ENCODE results near the gene PAXX.

Gene PAXX

GRCh38 chr9:137006116-137007003 is 14.1 kb downstream of the PAXX start:
- no peak for DNase-seq

- no peak for DNase-seq
These were observed 15.0 kb downstream of the PAXX start for GRCh38 chr9:137007108-137007815.

GRCh38 chr9:137007816-137008270 is 15.6 kb downstream of the PAXX start:
- DNase-seq = no peak

- DNase-seq = no peak
These were observed 16.1 kb downstream of the PAXX start for GRCh38 chr9:137008312-137008711.

GRCh38 chr9:137009217-137009616 is 17.0 kb downstream of the PAXX start:
- no peak for DNase-seq

- DNase-seq = no peak
These were observed 17.9 kb downstream of the PAXX start for GRCh38 chr9:137009938-137010732.

GRCh38 chr9:137011156-137011555 is 18.9 kb downstream of the PAXX start:
- DNase-seq = no peak

- no peak for DNase-seq
These were observed 19.9 kb downstream of the PAXX start for GRCh38 chr9:137011907-137012675.

- DNase-seq = no peak
These were observed 20.7 kb downstream of the PAXX start for GRCh38 chr9:137012694-137013570.

GRCh38 chr9:137013571-137013940 is 21.3 kb downstream of the PAXX start:
- no peak for DNase-seq

- no peak for DNase-seq
These were observed 21.9 kb downstream of the PAXX start for GRCh38 chr9:137014166-137014565.

GRCh38 chr9:137014776-137015539 is 22.7 kb downstream of the PAXX start:
- no peak for DNase-seq

- no peak for DNase-seq
These were observed 23.3 kb downstream of the PAXX start for GRCh38 chr9:137015540-137015930.

- DNase-seq = no peak
These were observed 23.8 kb downstream of the PAXX start for GRCh38 chr9:137015976-137016375.

- no peak for DNase-seq
These were observed 24.2 kb downstream of the PAXX start for GRCh38 chr9:137016436-137016835.

- DNase-seq = no peak
These were observed 24.8 kb downstream of the PAXX start for GRCh38 chr9:137017071-137017470.

- no peak for DNase-seq
These were observed 25.7 kb downstream of the PAXX start for GRCh38 chr9:137017791-137018497.

GRCh38 chr9:137018761-137019559 is 26.7 kb downstream of the PAXX start:
- no peak for DNase-seq
